Measurements from ENCODE around the gene MAP3K19. TPM values are rescaled to one million over a fixed set of nuclear protein-coding genes. Genes with fewer than 3 reads are reported as not detected.

MAP3K19 gene
- total RNA-seq, 1 donor from 2014 or later, result not detected

Other genes with a start within 250 kb of the MAP3K19 start
- not detected in 2 replicates for gene ACMSD, start 208.8 kb downstream of the MAP3K19 start, total RNA-seq
- gene CCNT2, start 128.6 kb downstream of the MAP3K19 start, total RNA-seq, result 39.2 and 41.0 TPM in 2 replicates
- 26.6 and 30.8 TPM in 2 replicates for gene RAB3GAP1, start 4.8 kb upstream of the MAP3K19 start, total RNA-seq